ENCODE data around the gene RPS23.
"Not testable (repeated sequence)": the region's sequence is repeated elsewhere in the genome, so short reads cannot be mapped to it uniquely, and the experiment has no call there.

The RPS23 gene

GRCh38 chr5:82275216-82275664 lies 2.9 kb downstream of the RPS23 start:
- Histone ChIP-seq H3K27ac (ENCODE audit: low read depth, low read length) (no peak overlapping the region), H3K9ac (ENCODE audit: low read length in 5 of 5) (no peak overlapping the region), H3K36me3 (ENCODE audit: control insufficient read depth in 5 of 5, insufficient read depth in 5 of 5, low read length in 5 of 5) (peaks cover 16 to 32% (median 27%) of the 10 kb centered on the region in 5 donors), H3K9me3 (ENCODE audit: control insufficient read depth in 5 of 5, low read length in 5 of 5) (no peaks in the 10 kb centered on the region), H3K27me3 (ENCODE audit: control insufficient read depth in 5 of 5, insufficient read depth in 4 of 5, low read length in 5 of 5) (no peaks in the 10 kb centered on the region), H3K4me3 (ENCODE audit: low read depth in 1 of 5, low read length in 5 of 5) (no peak overlapping the region), H3K4me1 (ENCODE audit: control insufficient read depth in 5 of 5, insufficient read depth in 5 of 5, low read length in 5 of 5) (peaks cover 0 to 24% (median 23%) of the 10 kb centered on the region in 5 donors)

DNA sequence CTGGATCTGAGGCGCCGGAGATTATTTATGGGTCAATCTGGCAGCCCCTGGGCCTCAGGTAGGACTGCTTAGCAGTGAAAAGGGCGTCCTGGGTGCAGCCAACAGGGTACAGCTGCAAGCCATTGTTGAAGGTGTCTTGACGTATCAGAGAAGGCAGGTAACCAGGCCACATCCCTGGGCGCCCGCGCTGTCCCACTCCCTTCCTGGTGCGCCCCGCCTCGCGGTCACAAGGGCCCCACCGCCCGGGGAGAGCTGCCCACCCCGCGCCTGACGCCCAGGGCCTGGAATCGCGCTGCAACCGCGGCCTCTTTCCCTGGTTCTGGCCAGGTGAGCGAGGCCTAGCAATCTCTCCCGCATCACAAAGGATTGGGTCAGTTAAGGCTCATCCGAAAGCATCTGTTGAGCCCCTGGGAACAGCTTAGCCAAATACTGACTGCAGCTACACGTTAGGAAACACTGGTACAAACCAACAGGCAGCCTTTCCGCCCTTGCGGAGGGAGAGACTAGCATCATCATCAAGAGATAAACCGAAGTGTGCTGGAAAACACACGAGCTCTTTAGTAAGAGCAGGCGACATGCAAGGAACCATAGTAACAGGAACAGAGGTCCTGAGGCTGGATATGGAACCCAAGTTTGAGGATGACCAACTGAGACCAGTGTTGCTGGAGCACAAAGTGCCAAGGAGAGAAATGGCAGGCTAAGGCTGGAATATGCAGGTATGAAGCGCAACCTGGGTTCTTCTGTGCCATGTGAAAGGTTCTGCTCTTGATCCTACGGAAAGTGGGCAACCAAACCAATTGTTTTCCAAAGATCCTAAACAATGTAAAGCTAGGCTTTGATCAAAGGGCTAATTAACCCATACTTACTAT lies 3.6 kb downstream of the RPS23 start:
- no peaks in the 10 kb centered on the region for H3K9me3 ChIP-seq (ENCODE audit: control insufficient read depth in 5 of 5, low read length in 5 of 5)
- peaks cover 0 to 24% (median 23%) of the 10 kb centered on the region in 5 donors for H3K4me1 ChIP-seq (ENCODE audit: control insufficient read depth in 5 of 5, insufficient read depth in 5 of 5, low read length in 5 of 5)
- H3K27me3 ChIP-seq (ENCODE audit: control insufficient read depth in 5 of 5, insufficient read depth in 4 of 5, low read length in 5 of 5), result no peaks in the 10 kb centered on the region
- H3K4me3 ChIP-seq (ENCODE audit: low read depth in 1 of 5, low read length in 5 of 5), result no peak overlapping the region
- no peak overlapping the region for H3K9ac ChIP-seq (ENCODE audit: low read length in 5 of 5)
- H3K27ac ChIP-seq (ENCODE audit: low read depth, low read length), result no peak overlapping the region
- H3K36me3 ChIP-seq (ENCODE audit: control insufficient read depth in 5 of 5, insufficient read depth in 5 of 5, low read length in 5 of 5), result peaks cover 16 to 32% (median 27%) of the 10 kb centered on the region in 5 donors

- not testable (repeated sequence) for H3K9ac ChIP-seq (ENCODE audit: low read length in 5 of 5); H3K9me3 ChIP-seq (ENCODE audit: control insufficient read depth in 5 of 5, low read length in 5 of 5); H3K27me3 ChIP-seq (ENCODE audit: control insufficient read depth in 5 of 5, insufficient read depth in 4 of 5, low read length in 5 of 5); H3K4me3 ChIP-seq (ENCODE audit: low read depth in 1 of 5, low read length in 5 of 5); H3K27ac ChIP-seq (ENCODE audit: low read depth, low read length)
- H3K36me3 ChIP-seq (ENCODE audit: control insufficient read depth in 5 of 5, insufficient read depth in 5 of 5, low read length in 5 of 5), result peaks cover 16 to 32% (median 27%) of the 10 kb centered on the region in 5 donors
- peaks cover 0 to 15% (median 13%) of the 10 kb centered on the region in 5 donors for H3K4me1 ChIP-seq (ENCODE audit: control insufficient read depth in 5 of 5, insufficient read depth in 5 of 5, low read length in 5 of 5)
Observed at GRCh38 chr5:82273426-82273825, 4.7 kb downstream of the RPS23 start.

DNA sequence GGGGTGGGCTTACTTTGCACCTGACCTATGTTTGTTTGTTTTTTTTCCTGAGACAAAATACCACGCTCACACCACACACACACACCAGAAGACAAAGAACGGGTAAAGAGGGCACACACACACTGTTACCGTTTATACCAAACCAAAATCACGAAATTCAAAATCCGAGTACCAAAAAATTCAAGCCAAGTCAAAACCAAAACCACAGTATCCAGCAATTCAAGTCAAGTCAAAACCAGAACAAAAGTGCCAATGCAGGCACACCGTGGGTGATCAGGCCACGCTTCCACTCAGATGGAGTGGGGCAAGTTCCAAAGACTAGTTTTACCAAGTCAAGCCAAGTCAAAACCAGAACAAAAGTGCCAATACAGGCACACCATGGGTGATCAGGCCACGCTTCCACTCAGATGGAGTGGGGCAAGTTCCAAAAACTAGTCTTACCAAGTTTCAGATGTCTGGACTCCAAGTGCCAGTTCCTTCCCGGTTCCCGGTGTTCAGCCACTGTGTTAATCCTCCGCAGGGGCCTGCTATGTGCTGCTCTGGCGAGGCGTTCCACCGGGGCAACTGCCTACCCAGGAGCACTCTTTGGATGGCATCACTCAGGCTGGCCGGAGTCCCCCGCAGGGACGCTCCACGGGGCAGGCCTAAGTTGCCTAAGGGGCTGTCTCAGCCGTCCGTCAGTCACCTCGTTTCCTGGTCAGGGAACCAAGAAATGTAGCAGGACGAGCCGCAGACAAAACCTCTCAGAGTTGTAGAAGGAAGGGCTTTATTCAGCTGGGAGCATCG lies 5.4 kb downstream of the RPS23 start:
- not testable (repeated sequence) for H3K9ac ChIP-seq (ENCODE audit: low read length in 5 of 5); H3K27ac ChIP-seq (ENCODE audit: low read depth, low read length); H3K9me3 ChIP-seq (ENCODE audit: control insufficient read depth in 5 of 5, low read length in 5 of 5); H3K4me3 ChIP-seq (ENCODE audit: low read depth in 1 of 5, low read length in 5 of 5); H3K27me3 ChIP-seq (ENCODE audit: control insufficient read depth in 5 of 5, insufficient read depth in 4 of 5, low read length in 5 of 5)
- H3K4me1 ChIP-seq (ENCODE audit: control insufficient read depth in 5 of 5, insufficient read depth in 5 of 5, low read length in 5 of 5), result peaks cover 0 to 13% (median 12%) of the 10 kb centered on the region in 5 donors
- peaks cover 16 to 32% (median 27%) of the 10 kb centered on the region in 5 donors for H3K36me3 ChIP-seq (ENCODE audit: control insufficient read depth in 5 of 5, insufficient read depth in 5 of 5, low read length in 5 of 5)

- not testable (repeated sequence) for H3K9me3 ChIP-seq (ENCODE audit: control insufficient read depth in 5 of 5, low read length in 5 of 5); H3K27ac ChIP-seq (ENCODE audit: low read depth, low read length); H3K9ac ChIP-seq (ENCODE audit: low read length in 5 of 5); H3K4me3 ChIP-seq (ENCODE audit: low read depth in 1 of 5, low read length in 5 of 5); H3K4me1 ChIP-seq (ENCODE audit: control insufficient read depth in 5 of 5, insufficient read depth in 5 of 5, low read length in 5 of 5); H3K27me3 ChIP-seq (ENCODE audit: control insufficient read depth in 5 of 5, insufficient read depth in 4 of 5, low read length in 5 of 5); H3K36me3 ChIP-seq (ENCODE audit: control insufficient read depth in 5 of 5, insufficient read depth in 5 of 5, low read length in 5 of 5)
Observed at GRCh38 chr5:82269363-82269762, 8.8 kb downstream of the RPS23 start.

- H3K9me3 ChIP-seq (ENCODE audit: control insufficient read depth in 5 of 5, low read length in 5 of 5); H3K36me3 ChIP-seq (ENCODE audit: control insufficient read depth in 5 of 5, insufficient read depth in 5 of 5, low read length in 5 of 5); H3K4me3 ChIP-seq (ENCODE audit: low read depth in 1 of 5, low read length in 5 of 5): not testable (repeated sequence)
Observed at GRCh38 chr5:82267297-82267933, 10.7 kb downstream of the RPS23 start.

GRCh38 chr5:82265047-82265446 lies 13.1 kb downstream of the RPS23 start:
- no peak overlapping the region for H3K4me3 ChIP-seq (ENCODE audit: low read depth in 1 of 5, low read length in 5 of 5)
- H3K9me3 ChIP-seq (ENCODE audit: control insufficient read depth in 5 of 5, low read length in 5 of 5), result peaks cover 0 to 3% (median 0%) of the 10 kb centered on the region in 5 donors
- H3K27me3 ChIP-seq (ENCODE audit: control insufficient read depth in 5 of 5, insufficient read depth in 4 of 5, low read length in 5 of 5), result no peaks in the 10 kb centered on the region
- H3K27ac ChIP-seq (ENCODE audit: low read depth, low read length), result no peak overlapping the region
- H3K4me1 ChIP-seq (ENCODE audit: control insufficient read depth in 5 of 5, insufficient read depth in 5 of 5, low read length in 5 of 5), result peaks cover 0 to 8% (median 0%) of the 10 kb centered on the region in 5 donors
- H3K36me3 ChIP-seq (ENCODE audit: control insufficient read depth in 5 of 5, insufficient read depth in 5 of 5, low read length in 5 of 5), result no peaks in the 10 kb centered on the region
- H3K9ac ChIP-seq (ENCODE audit: low read length in 5 of 5), result peak overlapping the region in 1 of 5 donors; percentile 2

More at GRCh38 chr5:82267297-82267933, 10.7 kb downstream of the RPS23 start:
- not testable (repeated sequence) for H3K9ac ChIP-seq (ENCODE audit: low read length in 5 of 5); H3K4me1 ChIP-seq (ENCODE audit: control insufficient read depth in 5 of 5, insufficient read depth in 5 of 5, low read length in 5 of 5); H3K27me3 ChIP-seq (ENCODE audit: control insufficient read depth in 5 of 5, insufficient read depth in 4 of 5, low read length in 5 of 5); H3K27ac ChIP-seq (ENCODE audit: low read depth, low read length)

DNA sequence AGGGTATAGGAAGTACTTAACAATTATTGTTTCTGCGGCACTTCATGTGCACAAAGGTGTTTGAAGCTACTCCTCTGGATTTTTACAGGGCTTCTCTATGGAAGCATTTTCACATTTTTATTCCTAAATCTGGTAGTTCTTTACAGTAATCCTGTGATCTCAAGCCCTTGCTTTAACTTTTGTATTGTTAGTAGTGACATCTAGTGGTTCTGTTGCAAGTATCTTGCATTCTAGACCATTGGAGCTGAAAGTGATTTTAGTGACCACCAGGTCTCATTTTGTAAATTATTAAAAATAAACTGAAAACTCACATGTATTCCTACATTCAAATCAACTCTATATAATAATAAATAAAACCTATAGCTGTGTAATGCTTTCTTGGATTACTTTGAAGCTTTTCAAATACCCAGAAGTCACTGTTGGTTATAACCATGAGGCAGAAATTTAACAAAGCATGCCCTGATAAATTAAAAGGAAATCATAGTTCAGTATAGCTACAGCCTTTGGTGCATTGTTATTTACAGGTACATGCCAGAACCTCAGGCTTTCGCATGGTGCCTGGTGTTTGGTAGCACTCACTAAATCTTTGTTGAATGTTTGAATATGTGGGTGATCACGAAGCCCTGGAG lies 18.9 kb downstream of the RPS23 start:
- H3K9me3 ChIP-seq (ENCODE audit: control insufficient read depth in 5 of 5, low read length in 5 of 5), result no peaks in the 10 kb centered on the region
- H3K27ac ChIP-seq (ENCODE audit: low read depth, low read length), result no peak overlapping the region
- H3K4me3 ChIP-seq (ENCODE audit: low read depth in 1 of 5, low read length in 5 of 5), result no peak overlapping the region
- peaks cover 0 to 1% (median 0%) of the 10 kb centered on the region in 5 donors for H3K36me3 ChIP-seq (ENCODE audit: control insufficient read depth in 5 of 5, insufficient read depth in 5 of 5, low read length in 5 of 5)
- H3K9ac ChIP-seq (ENCODE audit: low read length in 5 of 5), result no peak overlapping the region
- peaks cover 0 to 19% (median 2%) of the 10 kb centered on the region in 5 donors for H3K4me1 ChIP-seq (ENCODE audit: control insufficient read depth in 5 of 5, insufficient read depth in 5 of 5, low read length in 5 of 5)
- H3K27me3 ChIP-seq (ENCODE audit: control insufficient read depth in 5 of 5, insufficient read depth in 4 of 5, low read length in 5 of 5), result no peaks in the 10 kb centered on the region

- H3K9ac ChIP-seq (ENCODE audit: low read length in 5 of 5), result no peak overlapping the region
- no peak overlapping the region for H3K27ac ChIP-seq (ENCODE audit: low read depth, low read length)
- H3K9me3 ChIP-seq (ENCODE audit: control insufficient read depth in 5 of 5, low read length in 5 of 5), result no peaks in the 10 kb centered on the region
Observed at GRCh38 chr5:82257729-82258128, 20.4 kb downstream of the RPS23 start.

More at GRCh38 chr5:82257729-82258128, 20.4 kb downstream of the RPS23 start:
- H3K4me1 ChIP-seq (ENCODE audit: control insufficient read depth in 5 of 5, insufficient read depth in 5 of 5, low read length in 5 of 5), result peaks cover 0 to 19% (median 2%) of the 10 kb centered on the region in 5 donors
- H3K36me3 ChIP-seq (ENCODE audit: control insufficient read depth in 5 of 5, insufficient read depth in 5 of 5, low read length in 5 of 5), result peaks cover 0 to 6% (median 0%) of the 10 kb centered on the region in 5 donors
- no peak overlapping the region for H3K4me3 ChIP-seq (ENCODE audit: low read depth in 1 of 5, low read length in 5 of 5)
- no peaks in the 10 kb centered on the region for H3K27me3 ChIP-seq (ENCODE audit: control insufficient read depth in 5 of 5, insufficient read depth in 4 of 5, low read length in 5 of 5)

Data from subcutaneous abdominal adipose tissue (tissue), 5 donors.